Skeletal muscle tissue (tissue), 4 donors: ENCODE data around the gene TEX22. TPM values are rescaled to one million over a fixed set of nuclear protein-coding genes. Genes with fewer than 3 reads are reported as not detected.

Experiments used
- H3K27ac ChIP-seq: one replicate; pipeline ENCODE4 v1.7.0; 2013; ENCODE audit warnings: mild to moderate bottlenecking, low read depth, low read length, inconsistent platforms
- H3K27me3 ChIP-seq, 3 donors: one replicate each; pipeline ENCODE4 v1.7.0; 2013; ENCODE audit warnings: low read length in 3 of 3; ENCODE audit not compliant: control insufficient read depth in 3 of 3, insufficient read depth in 3 of 3
- H3K36me3 ChIP-seq, 3 donors: one replicate each; pipeline ENCODE4 v1.7.0; 2013; ENCODE audit warnings: low read length in 3 of 3; ENCODE audit not compliant: control insufficient read depth in 3 of 3, insufficient read depth in 3 of 3
- H3K4me1 ChIP-seq, 3 donors: one replicate each; pipeline ENCODE4 v1.7.0; 2013; ENCODE audit warnings: low read length in 3 of 3, mild to moderate bottlenecking in 3 of 3; ENCODE audit not compliant: control insufficient read depth in 3 of 3, insufficient read depth in 3 of 3
- H3K4me3 ChIP-seq, 3 donors: one replicate each; pipeline ENCODE4 v1.7.0; 2013; ENCODE audit warnings: low read length in 3 of 3
- H3K9ac ChIP-seq, 3 donors: one replicate each; pipeline ENCODE4 v1.7.0; 2013; ENCODE audit warnings: low read length in 3 of 3, mild to moderate bottlenecking in 3 of 3, moderate library complexity in 2 of 3, low read depth in 1 of 3
- H3K9me3 ChIP-seq, 3 donors: one replicate each; pipeline ENCODE4 v1.7.0; 2013; ENCODE audit warnings: low read length in 3 of 3; ENCODE audit not compliant: control insufficient read depth in 3 of 3
- total RNA-seq: library from RNA; depleted of rRNA; stranded (reverse); fragments of >200 nt; gene quantifications from one replicate; pipeline ENCODE4 v1.2.3, GENCODE V29; 2014
- donor health status: Osteomylitis.

Gene TEX22
- total RNA-seq, 1 donor from 2014 or later = under 0.01 TPM

- peaks cover 41 to 48% (median 47%) of the 10 kb centered on the region in 3 donors for H3K36me3 ChIP-seq
- no peaks in the 10 kb centered on the region for H3K9me3 ChIP-seq
- no peak overlapping the region for H3K27ac ChIP-seq
- no peak overlapping the region for H3K4me3 ChIP-seq
- H3K4me1 ChIP-seq = peaks cover 0 to 6% (median 2%) of the 10 kb centered on the region in 3 donors
- no peak overlapping the region for H3K9ac ChIP-seq
- no peaks in the 10 kb centered on the region for H3K27me3 ChIP-seq
Observed at GRCh38 chr14:105383083-105383730, 15.1 kb upstream of the TEX22 start.

- Histone ChIP-seq H3K9ac (no peak overlapping the region), H3K4me1 (peaks cover 2 to 15% (median 7%) of the 10 kb centered on the region in 3 donors), H3K27ac (no peak overlapping the region), H3K36me3 (peaks cover 41 to 50% (median 49%) of the 10 kb centered on the region in 3 donors), H3K27me3 (no peaks in the 10 kb centered on the region), H3K4me3 (no peak overlapping the region), H3K9me3 (no peaks in the 10 kb centered on the region)
Observed at GRCh38 chr14:105384041-105384557, 14.2 kb upstream of the TEX22 start.

- Histone ChIP-seq H3K4me3 (no peak overlapping the region), H3K4me1 (peaks cover 9 to 22% (median 13%) of the 10 kb centered on the region in 3 donors), H3K36me3 (peaks cover 41 to 49% (median 49%) of the 10 kb centered on the region in 3 donors)
Observed at GRCh38 chr14:105384605-105385321, 13.6 kb upstream of the TEX22 start.

GRCh38 chr14:105385322-105385637 is 13.1 kb upstream of the TEX22 start:
- H3K4me3 ChIP-seq = no peak overlapping the region
- H3K9me3 ChIP-seq = no peaks in the 10 kb centered on the region
- H3K9ac ChIP-seq = no peak overlapping the region
- peaks cover 14 to 27% (median 19%) of the 10 kb centered on the region in 3 donors for H3K4me1 ChIP-seq
- H3K27ac ChIP-seq = no peak overlapping the region
- H3K36me3 ChIP-seq = peaks cover 41 to 46% (median 45%) of the 10 kb centered on the region in 3 donors
- H3K27me3 ChIP-seq = no peaks in the 10 kb centered on the region

More at GRCh38 chr14:105384605-105385321, 13.6 kb upstream of the TEX22 start:
- H3K9me3 ChIP-seq = no peaks in the 10 kb centered on the region
- no peaks in the 10 kb centered on the region for H3K27me3 ChIP-seq
- no peak overlapping the region for H3K9ac ChIP-seq
- H3K27ac ChIP-seq = no peak overlapping the region

- H3K27me3 ChIP-seq = no peaks in the 10 kb centered on the region
- no peak overlapping the region for H3K4me3 ChIP-seq
- no peak overlapping the region for H3K9ac ChIP-seq
- H3K4me1 ChIP-seq = peaks cover 16 to 33% (median 23%) of the 10 kb centered on the region in 3 donors
- H3K27ac ChIP-seq = no peak overlapping the region
- H3K36me3 ChIP-seq = peaks cover 42 to 49% (median 43%) of the 10 kb centered on the region in 3 donors
- no peaks in the 10 kb centered on the region for H3K9me3 ChIP-seq
Observed at GRCh38 chr14:105385698-105386365, 12.5 kb upstream of the TEX22 start.

- H3K9me3 ChIP-seq = no peaks in the 10 kb centered on the region
- H3K4me3 ChIP-seq = no peak overlapping the region
- H3K4me1 ChIP-seq = peaks cover 16 to 36% (median 23%) of the 10 kb centered on the region in 3 donors
- H3K27me3 ChIP-seq = no peaks in the 10 kb centered on the region
- no peak overlapping the region for H3K9ac ChIP-seq
- H3K27ac ChIP-seq = no peak overlapping the region
- peaks cover 39 to 49% (median 46%) of the 10 kb centered on the region in 3 donors for H3K36me3 ChIP-seq
Observed at GRCh38 chr14:105386581-105387529, 11.5 kb upstream of the TEX22 start.

GRCh38 chr14:105387530-105387922 is 10.8 kb upstream of the TEX22 start:
- H3K4me3 ChIP-seq = no peak overlapping the region
- peaks cover 16 to 36% (median 23%) of the 10 kb centered on the region in 3 donors for H3K4me1 ChIP-seq
- no peak overlapping the region for H3K9ac ChIP-seq
- no peaks in the 10 kb centered on the region for H3K27me3 ChIP-seq
- no peaks in the 10 kb centered on the region for H3K9me3 ChIP-seq
- H3K27ac ChIP-seq = no peak overlapping the region
- peaks cover 32 to 48% (median 45%) of the 10 kb centered on the region in 3 donors for H3K36me3 ChIP-seq

GRCh38 chr14:105388110-105388951 is 10.0 kb upstream of the TEX22 start:
- peaks cover 24 to 45% (median 42%) of the 10 kb centered on the region in 3 donors for H3K36me3 ChIP-seq
- H3K9ac ChIP-seq = no peak overlapping the region
- H3K4me3 ChIP-seq = no peak overlapping the region
- no peak overlapping the region for H3K27ac ChIP-seq
- H3K9me3 ChIP-seq = no peaks in the 10 kb centered on the region
- H3K27me3 ChIP-seq = no peaks in the 10 kb centered on the region
- peaks cover 16 to 36% (median 23%) of the 10 kb centered on the region in 3 donors for H3K4me1 ChIP-seq
